Subcutaneous abdominal adipose tissue (tissue), 5 donors: ENCODE measurements around the gene GRN.

ENCODE experiments used
- H3K27ac ChIP-seq: one replicate; pipeline ENCODE4 v1.7.0; 2013; ENCODE audit warnings: low read depth, mild to moderate bottlenecking, inconsistent platforms, low read length, moderate library complexity
- H3K27me3 ChIP-seq, 5 donors: one replicate each; pipeline ENCODE4 v1.7.0; 2013; ENCODE audit warnings: low read length in 5 of 5, inconsistent platforms in 1 of 5; ENCODE audit not compliant: control insufficient read depth in 5 of 5, insufficient read depth in 4 of 5
- H3K36me3 ChIP-seq, 5 donors: one replicate each; pipeline ENCODE4 v1.7.0; 2013; ENCODE audit warnings: low read length in 5 of 5; ENCODE audit not compliant: control insufficient read depth in 5 of 5, insufficient read depth in 5 of 5
- H3K4me1 ChIP-seq, 5 donors: one replicate each; pipeline ENCODE4 v1.7.0; 2013; ENCODE audit warnings: low read length in 5 of 5, mild to moderate bottlenecking in 3 of 5, moderate library complexity in 1 of 5; ENCODE audit not compliant: control insufficient read depth in 5 of 5, insufficient read depth in 5 of 5
- H3K4me3 ChIP-seq, 5 donors: one replicate each; pipeline ENCODE4 v1.7.0; 2013; ENCODE audit warnings: low read length in 5 of 5, low read depth in 1 of 5
- H3K9ac ChIP-seq, 5 donors: one replicate each; pipeline ENCODE4 v1.7.0; 2013; ENCODE audit warnings: low read length in 5 of 5, mild to moderate bottlenecking in 4 of 5, moderate library complexity in 3 of 5
- H3K9me3 ChIP-seq, 5 donors: one replicate each; pipeline ENCODE4 v1.7.0; 2013; ENCODE audit warnings: low read length in 5 of 5; ENCODE audit not compliant: control insufficient read depth in 5 of 5
- donor health status: healthy.
- donor health status: healthy.
- donor health status: healthy.
- donor health status: healthy.
- donor health status: healthy.

Gene GRN

GRCh38 chr17:44351961-44352827, 7.1 kb downstream of the GRN start:
- H3K9ac ChIP-seq = no peak overlapping the region
- H3K9me3 ChIP-seq = no peaks in the 10 kb centered on the region

GRCh38 chr17:44352828-44353671, 7.9 kb downstream of the GRN start:
- Histone ChIP-seq H3K4me3 (peak overlapping the region in 2 of 5 donors; percentile 11 to 52), H3K27ac (no peak overlapping the region), H3K27me3 (no peaks in the 10 kb centered on the region), H3K4me1 (peaks cover 0 to 12% (median 10%) of the 10 kb centered on the region in 5 donors), H3K9ac (no peak overlapping the region), H3K36me3 (peaks cover 0 to 50% (median 46%) of the 10 kb centered on the region in 5 donors), H3K9me3 (no peaks in the 10 kb centered on the region)

More at GRCh38 chr17:44351961-44352827, 7.1 kb downstream of the GRN start:
- H3K27me3 ChIP-seq = no peaks in the 10 kb centered on the region
- H3K27ac ChIP-seq = no peak overlapping the region
- no peak overlapping the region for H3K4me3 ChIP-seq
- peaks cover 0 to 12% (median 10%) of the 10 kb centered on the region in 5 donors for H3K4me1 ChIP-seq
- H3K36me3 ChIP-seq = peaks cover 0 to 50% (median 46%) of the 10 kb centered on the region in 5 donors

GRCh38 chr17:44353672-44354331, 8.7 kb downstream of the GRN start:
- H3K4me1 ChIP-seq = peaks cover 0 to 7% (median 4%) of the 10 kb centered on the region in 5 donors
- no peaks in the 10 kb centered on the region for H3K9me3 ChIP-seq
- H3K27me3 ChIP-seq = no peaks in the 10 kb centered on the region
- H3K9ac ChIP-seq = no peak overlapping the region
- peak overlapping the region in 3 of 5 donors; percentile 22 to 52 (median 31) for H3K4me3 ChIP-seq
- H3K36me3 ChIP-seq = peaks cover 0 to 45% (median 43%) of the 10 kb centered on the region in 5 donors
- no peak overlapping the region for H3K27ac ChIP-seq

- no peak overlapping the region for H3K27ac ChIP-seq
- H3K4me3 ChIP-seq = no peak overlapping the region
- peaks cover 0 to 34% (median 32%) of the 10 kb centered on the region in 5 donors for H3K36me3 ChIP-seq
- H3K27me3 ChIP-seq = no peaks in the 10 kb centered on the region
- H3K9ac ChIP-seq = no peak overlapping the region
- H3K4me1 ChIP-seq = peaks cover 0 to 2% (median 0%) of the 10 kb centered on the region in 5 donors
- no peaks in the 10 kb centered on the region for H3K9me3 ChIP-seq
Measured at GRCh38 chr17:44354582-44355561, 9.8 kb downstream of the GRN start.

GRCh38 chr17:44355642-44356099, 10.6 kb downstream of the GRN start:
- Histone ChIP-seq H3K4me3 (no peak overlapping the region), H3K36me3 (peaks cover 0 to 26% (median 25%) of the 10 kb centered on the region in 5 donors), H3K9ac (no peak overlapping the region), H3K9me3 (no peaks in the 10 kb centered on the region), H3K4me1 (peaks cover 0 to 2% (median 0%) of the 10 kb centered on the region in 5 donors), H3K27me3 (no peaks in the 10 kb centered on the region), H3K27ac (no peak overlapping the region)

- no peak overlapping the region for H3K27ac ChIP-seq
Measured at GRCh38 chr17:44356241-44356640, 11.1 kb downstream of the GRN start.

GRCh38 chr17:44358066-44358465, 13.0 kb downstream of the GRN start:
- H3K27ac ChIP-seq = no peak overlapping the region
- peaks cover 0 to 2% (median 0%) of the 10 kb centered on the region in 5 donors for H3K27me3 ChIP-seq
- no peak overlapping the region for H3K4me3 ChIP-seq
- peaks cover 0 to 2% (median under 1%) of the 10 kb centered on the region in 5 donors for H3K36me3 ChIP-seq
- no peak overlapping the region for H3K9ac ChIP-seq
- no peaks in the 10 kb centered on the region for H3K9me3 ChIP-seq
- H3K4me1 ChIP-seq = peaks cover 0 to 12% (median 11%) of the 10 kb centered on the region in 5 donors

More at GRCh38 chr17:44356241-44356640, 11.1 kb downstream of the GRN start:
- H3K4me1 ChIP-seq = peaks cover 0 to 2% (median 0%) of the 10 kb centered on the region in 5 donors
- no peaks in the 10 kb centered on the region for H3K9me3 ChIP-seq
- no peaks in the 10 kb centered on the region for H3K27me3 ChIP-seq
- H3K36me3 ChIP-seq = peaks cover 0 to 20% (median 19%) of the 10 kb centered on the region in 5 donors
- no peak overlapping the region for H3K9ac ChIP-seq
- H3K4me3 ChIP-seq = no peak overlapping the region

GRCh38 chr17:44359006-44359405, 13.9 kb downstream of the GRN start:
- H3K36me3 ChIP-seq = no peaks in the 10 kb centered on the region
- H3K9me3 ChIP-seq = no peaks in the 10 kb centered on the region
- H3K27ac ChIP-seq = no peak overlapping the region
- peaks cover 0 to 18% (median 15%) of the 10 kb centered on the region in 5 donors for H3K4me1 ChIP-seq
- H3K9ac ChIP-seq = no peak overlapping the region
- peaks cover 0 to 2% (median 0%) of the 10 kb centered on the region in 5 donors for H3K27me3 ChIP-seq
- no peak overlapping the region for H3K4me3 ChIP-seq
